Central memory CD4-positive, alpha-beta T cell (primary cell): Measurements from ENCODE around the gene SPEG.

ENCODE experiments used
- DNase-seq: peaks from one replicate; pipeline ENCODE4 v3.0.0; 2022

The SPEG gene

DNA sequence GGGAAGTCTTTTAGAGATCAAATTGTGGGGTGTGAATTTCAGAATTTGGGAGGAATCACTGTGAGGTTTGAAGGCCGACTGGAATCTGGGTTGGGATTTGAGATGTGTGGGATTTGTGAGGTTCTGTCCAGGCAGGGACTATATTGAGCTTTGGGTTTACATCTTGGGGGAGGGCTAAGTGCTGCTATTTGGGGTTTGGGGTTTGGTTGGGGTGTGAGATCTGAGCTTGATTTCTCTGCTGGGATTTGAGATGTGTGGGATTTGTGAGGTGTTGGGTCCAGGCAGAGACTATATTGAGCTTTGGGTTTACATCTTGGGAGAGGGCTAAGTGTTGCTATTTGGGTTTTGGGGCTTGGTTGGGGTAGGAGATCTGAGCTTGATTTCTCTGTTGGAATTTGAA lies 64.9 kb downstream of the SPEG start:
- DNase-seq: no peak

DNA sequence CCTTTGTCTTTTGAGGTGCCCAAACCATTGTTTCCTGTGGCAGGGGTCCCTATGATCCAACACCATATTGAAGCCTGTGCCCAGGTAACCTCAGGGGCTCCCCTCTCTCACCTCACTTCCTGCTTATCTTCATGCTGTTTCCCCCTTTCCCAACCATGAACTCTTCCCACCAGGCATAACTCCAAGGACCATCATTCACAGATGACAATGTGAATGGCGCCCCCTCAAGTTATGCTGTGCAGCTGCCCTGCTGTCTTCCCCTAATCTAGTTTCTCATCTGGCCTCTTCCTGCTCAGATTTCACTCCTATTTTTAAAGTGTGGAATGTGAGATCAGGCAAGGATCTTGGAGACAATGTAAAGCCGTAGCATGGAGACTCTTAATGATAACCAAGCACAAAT lies 65.5 kb downstream of the SPEG start:
- no peak for DNase-seq

DNA sequence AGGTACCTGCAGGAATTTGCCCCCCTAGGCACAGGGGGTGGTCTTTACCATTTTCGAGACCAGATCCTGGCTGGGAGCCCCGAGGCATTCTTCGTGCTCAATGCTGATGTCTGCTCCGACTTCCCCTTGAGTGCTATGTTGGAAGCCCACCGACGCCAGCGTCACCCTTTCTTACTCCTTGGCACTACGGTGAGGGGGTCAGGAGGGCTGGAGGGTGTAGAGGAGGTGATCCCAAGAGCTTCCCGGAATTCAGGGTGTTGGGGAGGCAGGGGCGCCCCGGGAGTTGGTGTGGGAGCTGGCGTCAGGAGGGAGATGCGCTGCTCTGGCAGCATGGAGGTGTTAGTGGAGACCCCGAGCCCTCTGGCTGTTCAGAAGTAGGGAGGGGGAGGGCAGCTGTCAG lies 67.2 kb downstream of the SPEG start:
- no peak for DNase-seq

DNA sequence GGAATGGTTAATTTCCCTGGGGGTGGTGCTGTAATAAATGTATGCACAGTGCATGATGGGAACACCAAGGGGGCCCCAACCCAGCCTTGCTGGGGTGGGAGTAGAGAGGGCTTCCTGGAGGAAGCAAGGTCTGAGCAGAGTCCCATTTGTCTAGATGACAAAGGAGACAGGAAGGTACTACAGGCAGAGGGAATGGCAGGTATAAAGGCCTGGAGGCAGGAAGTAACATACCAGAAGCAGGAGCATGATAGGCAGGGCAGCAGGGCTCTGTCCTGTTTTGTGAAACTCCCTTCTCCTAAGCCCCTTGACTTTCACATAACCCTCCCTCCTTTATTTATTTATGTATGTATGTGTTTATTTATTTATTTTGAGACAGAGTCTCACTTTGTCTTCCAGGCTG lies 68.0 kb downstream of the SPEG start:
- no peak for DNase-seq

DNA sequence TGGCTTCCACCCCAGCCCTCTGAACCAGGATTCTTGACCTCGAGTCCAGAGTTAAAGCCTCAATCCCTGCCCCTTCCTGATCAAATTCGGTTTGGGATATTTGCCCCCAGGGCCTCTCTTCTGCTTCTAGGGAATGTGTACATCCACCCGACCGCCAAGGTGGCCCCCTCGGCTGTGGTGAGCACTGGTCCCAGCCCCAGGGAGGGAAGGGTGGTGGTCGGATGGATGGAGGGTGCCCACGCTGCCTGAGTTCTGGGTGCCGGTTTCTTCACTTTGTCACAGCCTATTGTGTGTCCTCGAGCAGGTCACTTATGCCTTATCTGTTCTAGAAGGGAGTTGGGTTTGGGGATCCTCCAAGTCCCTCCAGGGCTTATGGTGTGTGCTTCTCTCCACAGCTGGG lies 70.9 kb downstream of the SPEG start:
- no peak for DNase-seq

DNA sequence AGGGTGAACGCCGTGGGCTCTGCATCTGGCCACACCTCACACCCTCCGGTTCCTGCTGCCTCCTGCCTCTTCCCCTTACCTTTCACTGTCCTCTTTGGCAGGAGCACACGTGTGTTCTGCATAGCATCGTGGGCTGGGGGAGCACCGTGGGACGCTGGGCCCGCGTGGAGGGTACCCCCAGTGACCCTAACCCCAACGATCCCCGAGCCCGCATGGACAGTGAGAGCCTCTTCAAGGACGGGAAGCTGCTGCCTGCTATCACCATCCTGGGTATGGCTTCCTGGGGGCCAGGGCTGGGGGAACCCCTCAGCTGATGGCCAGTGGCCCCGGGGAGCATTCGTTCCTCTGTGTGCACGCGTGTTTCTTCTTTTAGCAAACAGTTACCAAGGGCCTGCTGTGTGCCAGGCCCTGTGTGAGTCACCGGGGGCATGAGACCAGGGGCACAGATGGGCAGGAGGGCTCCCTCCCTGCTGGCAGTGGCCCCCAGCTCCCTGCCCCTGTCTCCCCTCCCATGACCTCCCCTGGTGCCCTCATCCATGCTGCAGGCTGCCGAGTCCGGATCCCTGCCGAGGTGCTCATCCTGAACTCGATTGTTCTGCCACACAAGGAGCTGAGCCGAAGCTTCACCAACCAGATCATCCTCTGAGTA lies 71.6 kb downstream of the SPEG start:
- no peak for DNase-seq

DNA sequence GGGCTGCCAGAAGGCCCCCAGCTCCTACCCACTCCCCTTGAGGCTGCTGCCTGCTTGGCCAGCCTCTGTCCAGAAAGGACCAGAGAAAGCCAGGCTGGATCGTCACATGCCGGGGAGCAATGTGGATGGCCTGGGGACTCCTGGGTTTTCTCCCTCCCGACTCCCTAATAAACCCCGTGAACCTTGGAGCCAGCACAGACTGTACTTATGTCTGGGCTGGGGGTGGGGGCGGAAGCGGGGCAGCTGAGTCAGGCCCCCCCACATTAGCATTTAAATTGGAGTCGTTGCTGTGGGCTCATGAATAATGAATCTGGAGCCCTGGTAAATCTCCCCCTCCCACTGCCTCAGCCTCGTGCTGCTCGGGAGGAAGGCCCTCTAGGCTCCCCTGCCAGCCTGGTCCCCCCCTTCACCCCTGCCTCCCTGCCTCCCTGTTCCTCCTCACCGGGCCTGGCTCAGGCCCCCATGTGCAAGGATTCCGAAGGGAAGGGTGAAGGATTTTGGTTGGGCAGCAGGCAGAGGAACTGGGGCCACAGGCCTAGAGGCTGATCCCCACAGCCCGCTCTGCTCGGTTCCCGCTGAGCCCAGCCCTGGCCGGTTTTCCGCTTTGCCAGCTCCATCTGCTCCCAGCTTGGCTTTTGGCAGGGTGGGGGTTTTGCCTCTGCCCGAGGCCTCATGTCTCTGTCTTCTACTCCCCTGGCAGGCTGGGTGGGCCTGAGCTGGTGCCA lies 72.3 kb downstream of the SPEG start:
- DNase-seq: no peak

DNA sequence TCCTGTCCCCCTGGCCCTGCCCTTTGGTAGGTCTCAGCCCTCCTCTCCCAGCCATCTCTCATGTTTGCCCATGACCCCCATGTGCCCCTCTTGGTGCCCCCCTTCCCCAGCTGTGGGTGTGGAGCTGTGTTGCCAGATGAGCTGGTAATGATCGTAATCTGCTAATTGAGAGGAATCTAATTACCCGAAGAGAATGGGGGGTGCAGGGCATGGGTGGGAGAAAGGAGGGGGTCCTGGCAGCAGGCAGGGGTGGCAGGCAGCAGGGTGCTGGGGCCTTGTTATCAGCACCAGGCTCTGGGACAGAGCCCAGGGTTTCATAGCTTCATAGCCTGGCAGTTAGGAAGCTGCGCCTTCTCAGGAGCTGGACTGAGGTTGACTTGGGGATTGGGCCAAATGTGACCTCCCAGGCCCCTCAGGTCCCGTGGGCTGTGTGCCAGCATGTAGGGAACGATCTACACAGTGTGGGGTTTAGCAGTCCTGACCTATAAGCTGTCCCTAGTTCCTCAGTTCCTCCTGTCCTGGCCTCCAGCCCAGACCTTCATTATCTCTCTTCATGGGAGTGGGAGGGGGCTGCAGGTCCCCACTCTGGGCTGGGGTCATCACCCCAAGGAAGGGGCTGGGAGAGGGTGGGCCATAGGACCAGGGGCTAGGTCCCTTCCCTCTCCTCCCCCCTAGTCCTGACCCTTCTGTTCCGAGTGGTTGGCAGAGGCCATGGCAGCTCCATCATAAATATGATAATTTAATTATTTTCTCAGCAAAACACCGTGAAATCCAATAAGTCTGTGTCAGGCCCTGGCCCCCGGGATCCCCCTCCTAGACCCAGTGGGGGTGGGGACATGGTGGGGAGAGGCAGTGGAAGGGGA lies 73.2 kb downstream of the SPEG start:
- no peak for DNase-seq

DNA sequence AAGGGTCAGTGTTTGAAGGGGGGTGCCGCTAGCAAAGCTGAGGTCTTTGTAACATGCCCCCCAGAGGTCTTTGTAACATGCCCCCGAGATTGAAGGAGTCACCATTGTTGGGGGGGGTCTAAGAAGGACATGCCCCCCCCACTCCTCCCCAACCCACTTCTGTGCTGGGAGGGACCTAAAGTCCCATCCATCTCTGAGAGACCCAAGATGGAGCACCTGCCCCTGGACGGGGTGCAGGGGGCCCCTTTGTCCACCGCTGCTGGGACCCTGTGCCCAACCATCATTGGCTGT lies 73.7 kb downstream of the SPEG start:
- DNase-seq: no peak

DNA sequence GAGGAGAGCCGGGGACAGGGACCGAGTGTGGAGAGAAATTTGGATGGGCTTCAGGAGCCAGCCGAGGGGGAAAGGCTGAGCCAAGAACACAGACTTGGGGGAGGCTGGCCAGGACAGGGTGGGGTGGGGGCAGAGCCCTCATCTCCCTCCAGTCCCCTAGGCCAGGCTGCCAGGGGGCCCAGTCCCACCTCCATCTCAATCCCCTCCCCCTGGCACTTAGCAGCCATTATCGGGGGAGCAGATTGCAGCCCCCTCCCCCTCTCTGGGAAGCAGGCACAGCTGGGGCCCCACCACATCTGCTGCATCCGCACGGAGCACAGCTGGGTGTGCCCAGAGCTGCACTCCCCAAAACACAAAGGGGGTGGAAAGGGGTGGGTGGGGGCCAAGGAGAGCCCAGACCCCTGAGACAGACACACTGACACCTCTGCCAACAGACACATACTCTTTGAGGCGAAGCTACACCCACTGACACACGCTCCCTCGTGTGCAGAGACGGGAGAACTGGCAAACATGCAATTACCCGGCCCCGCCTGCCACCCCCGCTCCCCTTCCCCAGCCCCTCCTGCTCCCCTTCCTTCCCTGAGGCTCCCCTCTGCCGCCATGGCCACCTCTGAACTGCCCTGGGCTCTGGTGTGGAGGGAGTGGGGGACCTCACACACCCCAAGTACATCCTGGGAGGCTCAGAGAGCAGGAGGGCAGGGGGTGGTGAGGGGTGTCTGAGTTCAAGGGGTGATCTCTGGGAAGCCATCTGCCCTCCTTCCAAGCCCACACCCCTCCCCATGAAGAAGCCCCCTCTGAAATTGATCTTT lies 74.5 kb downstream of the SPEG start:
- DNase-seq: no peak

DNA sequence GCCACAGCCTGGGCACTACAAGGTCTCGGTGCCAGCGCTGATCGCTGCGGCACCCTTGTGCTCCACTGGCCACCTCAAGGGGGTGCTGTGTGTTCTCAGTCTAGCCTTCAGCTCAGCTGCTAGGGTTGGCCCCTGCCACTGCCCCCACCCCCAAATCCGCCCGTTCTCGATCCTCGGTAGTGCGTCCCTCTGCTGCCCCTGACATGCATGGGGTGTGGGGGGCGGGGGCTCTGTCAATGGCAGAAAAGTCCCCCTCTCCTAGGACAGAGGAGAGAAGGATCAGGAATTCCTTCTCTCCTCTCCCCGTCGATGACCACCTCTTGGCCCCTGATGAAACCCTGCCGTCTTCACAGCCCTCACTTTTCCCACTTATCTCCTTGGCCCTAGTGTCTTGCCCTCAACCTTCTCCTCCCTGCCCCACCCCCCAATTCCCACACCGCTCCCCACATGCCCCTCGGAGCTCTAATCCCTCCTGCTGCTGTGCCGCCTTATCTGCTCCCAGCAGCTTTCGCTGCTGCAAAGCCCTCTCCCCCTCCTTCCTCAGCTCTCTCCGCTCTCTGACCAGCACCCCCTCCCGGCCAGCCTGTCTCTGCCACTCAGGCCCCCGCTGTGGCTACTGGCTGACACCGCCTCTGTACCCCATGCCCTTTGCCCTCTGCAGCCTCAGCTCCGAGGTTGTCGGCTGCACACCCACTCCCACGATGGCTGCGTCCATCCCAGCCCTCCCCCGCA lies 75.3 kb downstream of the SPEG start:
- DNase-seq: peak; percentile 39

DNA sequence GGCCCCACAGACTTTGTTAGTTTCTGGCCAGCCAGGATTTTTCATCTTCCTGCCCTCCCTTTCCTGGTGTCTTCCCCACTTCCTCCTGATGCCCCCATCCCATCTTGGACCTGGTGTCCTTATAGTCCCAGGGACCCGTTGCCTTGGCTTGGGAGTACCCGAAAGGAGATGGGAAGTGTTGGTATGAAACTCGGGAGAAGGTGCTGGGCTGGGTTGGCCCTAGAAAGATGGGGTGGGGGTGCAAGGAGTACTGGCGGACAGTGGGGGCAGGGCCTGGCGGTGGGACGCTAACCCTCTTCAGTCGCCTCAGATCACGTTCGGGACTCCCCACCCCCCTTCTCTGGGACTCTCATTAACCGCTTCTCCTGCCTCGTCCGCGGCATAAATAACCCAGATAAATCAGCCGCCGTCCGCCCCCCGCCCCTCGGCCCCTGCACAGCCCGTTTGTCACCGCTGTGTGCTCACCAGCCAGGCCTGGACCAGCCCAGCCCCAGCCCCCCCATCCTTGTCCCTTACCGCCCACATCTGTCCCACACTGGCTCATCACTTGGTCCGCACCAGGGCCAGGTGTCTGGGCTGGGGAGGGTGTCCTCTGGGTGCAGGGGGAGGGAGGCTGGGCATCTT lies 76.0 kb downstream of the SPEG start:
- no peak for DNase-seq

DNA sequence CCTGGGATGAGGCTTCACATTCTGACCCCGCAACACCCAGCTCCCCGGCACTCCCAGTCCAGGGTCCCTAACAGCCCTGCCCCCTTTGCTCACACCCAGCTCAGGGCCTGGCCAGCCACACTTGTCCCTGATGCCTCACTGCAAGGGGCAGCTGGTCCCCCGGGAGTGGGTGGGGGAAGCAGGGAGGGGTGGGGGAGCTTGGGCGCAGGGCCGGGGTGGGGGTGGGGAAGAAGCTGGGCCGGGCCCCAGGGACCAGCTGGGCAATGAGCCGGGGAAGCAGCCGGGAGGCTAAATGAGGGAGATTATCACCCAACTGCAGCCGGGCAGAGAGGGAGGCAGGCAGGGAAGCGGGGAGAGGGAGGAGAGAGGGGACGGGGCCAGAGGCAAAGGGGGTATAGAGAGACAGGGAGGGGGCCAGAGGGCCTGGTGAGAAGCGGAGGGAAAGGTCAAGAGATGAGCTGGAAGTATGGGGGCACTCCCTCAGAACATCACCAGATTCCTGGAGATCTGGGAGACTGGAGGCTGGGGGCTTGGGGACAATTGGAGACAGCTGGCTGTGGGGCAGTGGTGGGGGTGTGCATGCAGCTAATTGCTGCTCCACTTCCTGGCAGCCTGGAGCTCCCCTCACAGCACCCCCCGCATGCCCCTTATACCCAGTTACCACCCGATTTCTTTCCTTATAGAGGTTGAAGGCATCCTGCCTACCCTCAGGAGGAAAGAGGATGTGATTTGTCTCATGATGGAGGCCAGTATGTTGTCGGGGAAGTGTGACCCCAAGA lies 77.1 kb downstream of the SPEG start:
- DNase-seq: no peak

DNA sequence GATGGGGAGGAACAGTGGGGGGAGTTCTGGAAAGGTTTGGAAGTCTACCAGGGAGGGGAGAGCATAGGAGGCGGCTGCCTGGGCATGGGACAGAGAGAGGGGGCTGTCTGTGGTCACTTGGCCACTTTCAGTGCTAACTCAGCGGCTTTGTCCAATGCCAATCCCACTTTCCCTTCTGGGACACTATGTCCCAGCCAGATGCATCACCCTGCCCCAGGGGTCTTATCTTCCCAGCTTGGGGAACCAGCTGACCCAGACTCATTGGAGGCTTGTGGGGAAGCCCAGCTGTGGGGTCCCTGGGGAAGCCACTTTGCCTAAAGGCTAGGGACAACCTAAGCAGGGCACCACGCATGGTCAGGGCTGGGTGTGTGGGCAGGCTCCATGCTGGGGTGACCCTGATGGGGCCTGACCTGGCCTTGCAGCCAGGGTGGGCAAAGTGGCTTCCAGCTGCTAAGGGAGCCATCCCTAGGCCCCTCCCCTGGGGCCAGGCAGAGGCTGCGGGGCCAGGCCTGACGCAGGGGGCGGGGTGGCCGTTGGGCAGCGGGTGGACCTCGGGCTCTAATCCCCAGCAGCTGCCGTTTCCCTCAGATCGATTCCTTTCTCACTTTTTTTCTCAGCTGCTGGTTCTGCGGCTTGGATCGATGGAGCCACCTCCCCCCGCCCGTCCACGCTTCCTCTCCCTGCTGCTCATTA lies 78.0 kb downstream of the SPEG start:
- no peak for DNase-seq

DNA sequence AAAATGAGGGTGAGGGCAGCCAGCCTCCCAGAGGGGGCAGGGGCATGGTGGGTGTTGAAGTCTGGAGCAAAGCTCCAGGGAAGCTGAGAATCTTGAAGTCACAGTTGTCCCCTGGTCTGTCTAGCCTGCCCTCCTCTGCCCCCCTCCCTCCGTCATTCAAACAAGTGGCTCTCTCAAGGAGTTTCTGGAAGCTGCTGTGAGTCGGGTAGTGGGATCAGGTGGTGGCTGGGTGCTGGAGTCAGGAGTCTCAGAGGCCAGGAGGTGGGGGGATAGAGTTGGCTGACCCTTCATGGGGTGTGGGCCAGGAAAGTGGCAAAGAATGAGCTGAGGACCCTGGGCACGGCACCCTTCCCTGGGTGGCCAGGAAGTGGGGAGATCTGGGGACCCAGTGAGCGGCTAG lies 79.1 kb downstream of the SPEG start:
- no peak for DNase-seq

DNA sequence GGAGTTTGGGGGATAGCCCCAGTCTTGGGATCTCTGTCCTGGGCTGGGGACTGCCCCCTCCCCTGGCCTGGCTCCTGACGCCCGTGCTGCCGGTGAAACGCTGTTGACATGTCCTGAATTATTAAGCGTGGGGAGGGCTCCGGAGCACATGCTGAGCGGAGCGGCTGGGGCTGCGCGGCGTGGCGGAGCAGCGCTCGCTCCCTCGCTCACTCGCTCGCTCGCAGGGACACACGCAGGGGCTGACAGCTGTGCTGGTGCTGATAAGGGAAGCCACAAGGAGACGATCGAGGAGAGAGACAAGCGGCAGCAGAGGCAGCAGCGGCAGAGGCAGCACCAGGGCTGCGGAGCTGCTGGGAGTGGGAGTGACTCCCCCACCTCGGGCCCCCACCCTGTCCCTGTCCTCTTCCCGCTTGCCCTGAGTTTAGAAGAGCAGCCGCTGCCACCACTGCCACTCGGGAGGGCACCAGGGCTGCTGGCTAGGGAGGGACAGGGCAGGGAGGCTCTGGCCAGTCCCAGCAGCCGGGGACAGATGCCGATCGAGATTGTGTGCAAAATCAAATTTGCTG lies 79.6 kb downstream of the SPEG start, which contains the start of gene ASIC4:
Gene ASIC4, plus strand, starts transcription at position 287 of the 566 bp plus-strand sequence. Its CDS starts 243 bp downstream, at position 530.
- DNase-seq: no peak

DNA sequence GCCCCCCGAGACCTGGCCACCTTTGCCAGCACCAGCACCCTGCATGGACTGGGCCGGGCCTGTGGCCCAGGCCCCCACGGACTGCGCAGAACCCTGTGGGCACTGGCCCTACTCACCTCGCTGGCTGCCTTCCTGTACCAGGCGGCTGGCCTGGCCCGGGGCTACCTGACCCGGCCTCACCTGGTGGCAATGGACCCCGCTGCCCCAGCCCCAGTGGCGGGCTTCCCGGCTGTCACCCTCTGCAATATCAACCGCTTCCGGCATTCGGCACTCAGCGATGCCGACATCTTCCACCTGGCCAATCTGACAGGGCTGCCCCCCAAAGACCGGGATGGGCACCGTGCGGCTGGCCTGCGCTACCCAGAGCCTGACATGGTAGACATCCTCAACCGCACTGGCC lies 80.2 kb downstream of the SPEG start:
- DNase-seq: no peak

DNA sequence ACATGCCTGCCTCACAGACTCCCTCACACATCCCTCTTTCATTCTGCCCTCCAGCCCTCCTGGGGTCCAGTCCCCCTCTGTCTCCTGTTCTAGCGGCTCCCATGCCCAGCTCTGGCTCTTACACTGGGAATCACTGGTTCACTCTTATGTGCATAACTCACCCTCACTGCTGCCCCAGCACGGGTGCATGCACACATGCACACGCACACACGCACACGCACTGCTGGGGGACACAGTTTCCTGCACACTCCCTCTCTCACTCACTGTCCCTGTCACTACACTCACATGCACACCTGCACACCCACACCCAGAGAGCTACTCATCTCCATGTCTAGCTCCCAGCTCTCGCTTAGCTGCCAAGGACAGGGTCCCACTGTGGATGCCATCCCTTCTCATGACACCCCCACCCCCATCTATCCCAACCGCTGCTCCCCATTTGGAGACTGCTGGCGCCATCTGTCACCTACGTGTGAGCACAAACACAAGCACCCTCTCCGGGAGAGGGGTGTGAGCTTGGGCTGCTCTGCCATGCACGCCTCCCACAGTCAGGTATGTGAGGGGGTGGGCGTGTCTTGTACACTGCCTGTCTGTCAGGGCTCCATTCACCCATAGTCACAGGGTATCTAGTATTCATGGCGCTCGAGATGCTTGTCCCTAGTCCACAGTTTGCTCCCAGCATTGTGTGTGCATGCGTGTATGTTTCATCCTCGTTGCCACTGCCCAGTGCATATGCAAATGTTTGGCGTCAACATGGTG lies 81.4 kb downstream of the SPEG start:
- DNase-seq: no peak

DNA sequence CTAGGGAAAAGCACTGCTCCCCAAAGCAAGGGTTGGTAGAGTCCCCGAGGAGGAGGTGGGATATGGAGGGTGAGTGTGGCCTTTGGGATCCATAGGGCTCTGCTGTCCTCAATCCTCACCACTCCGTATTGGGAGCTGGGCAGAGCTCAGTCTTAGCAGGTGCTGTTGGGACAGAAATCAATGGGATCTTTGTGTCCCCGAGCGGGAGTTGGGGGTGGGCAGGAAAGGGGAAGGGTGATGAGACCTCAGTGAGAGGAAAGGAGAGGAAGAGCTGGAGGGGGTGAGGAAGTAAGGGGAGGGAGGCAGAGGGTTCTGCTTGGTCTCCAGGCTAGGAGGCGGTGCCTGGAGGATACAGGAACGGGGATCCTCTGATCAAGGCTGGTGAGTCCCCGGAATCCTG lies 82.2 kb downstream of the SPEG start:
- DNase-seq: no peak
